ENCODE measurements around the gene FAM124A. TPM values are rescaled to one million over a fixed set of nuclear protein-coding genes. Genes with fewer than 3 reads are reported as not detected.
"Not testable (repeated sequence)": the region's sequence is repeated elsewhere in the genome, so short reads cannot be mapped to it uniquely, and the experiment has no call there.

Gene FAM124A
- total and polyA plus RNA-seq, 4 donors = 6.1 to 15.7 (median 10.4) TPM

GRCh38 chr13:51286135-51287002 lies 64.2 kb downstream of the FAM124A start:
- H3K27me3 ChIP-seq (ENCODE audit: control insufficient read depth, insufficient read depth, low read length) = no peaks in the 10 kb centered on the region
- 100% methylated on average over 1 of the region's 13 CpGs for WGBS (ENCODE audit: insufficient coverage)
- no peak overlapping the region for H3K4me3 ChIP-seq (ENCODE audit: low read depth, low read length)
- DNase-seq (ENCODE audit: low read depth in 4 of 6, low spot score in 6 of 6) = peak; percentile 50 to 91 (median 63)
- H3K36me3 ChIP-seq (ENCODE audit: control insufficient read depth, insufficient read depth, low read length) = no peaks in the 10 kb centered on the region
- H3K27ac ChIP-seq (ENCODE audit: low read depth, low read length) = no peak overlapping the region
- H3K9me3 ChIP-seq (ENCODE audit: control insufficient read depth, insufficient read depth, low read length) = no peaks in the 10 kb centered on the region
- H3K4me1 ChIP-seq (ENCODE audit: control insufficient read depth, insufficient read depth, low read length) = peaks cover 8% of the 10 kb centered on the region

DNA sequence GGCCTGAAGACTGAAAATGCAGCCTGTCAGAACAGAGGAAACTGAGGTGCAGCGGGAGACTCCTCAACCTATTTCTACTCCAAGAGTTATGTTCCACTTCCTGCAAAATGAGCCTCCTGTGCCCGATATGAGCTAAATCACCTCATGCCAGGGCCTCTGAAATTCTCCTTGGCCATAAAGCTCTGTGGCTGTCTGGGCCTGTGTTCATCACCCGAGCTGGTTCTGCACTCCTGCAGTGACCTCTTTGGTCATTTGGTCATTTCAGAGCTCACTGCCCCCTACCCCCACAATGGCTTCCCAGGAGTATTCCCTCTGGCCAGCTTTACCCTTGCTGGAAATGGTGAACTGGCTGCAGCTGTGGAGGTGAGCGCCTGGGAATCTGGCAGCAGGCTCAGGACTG lies 65.6 kb downstream of the FAM124A start:
- H3K4me3 ChIP-seq (ENCODE audit: low read depth, low read length) = no peak overlapping the region
- no peak for DNase-seq (ENCODE audit: low read depth in 4 of 6, low spot score in 6 of 6)
- no peak overlapping the region for H3K27ac ChIP-seq (ENCODE audit: low read depth, low read length)
- no peaks in the 10 kb centered on the region for H3K36me3 ChIP-seq (ENCODE audit: control insufficient read depth, insufficient read depth, low read length)
- peaks cover 8% of the 10 kb centered on the region for H3K4me1 ChIP-seq (ENCODE audit: control insufficient read depth, insufficient read depth, low read length)
- H3K9me3 ChIP-seq (ENCODE audit: control insufficient read depth, insufficient read depth, low read length) = no peaks in the 10 kb centered on the region
- WGBS (ENCODE audit: insufficient coverage) = 86% methylated on average over 4 of the region's 4 CpGs
- no peaks in the 10 kb centered on the region for H3K27me3 ChIP-seq (ENCODE audit: control insufficient read depth, insufficient read depth, low read length)

GRCh38 chr13:51288254-51288653 lies 66.1 kb downstream of the FAM124A start:
- 90% methylated on average over 1 of the region's 1 CpG for WGBS (ENCODE audit: insufficient coverage)
- not testable (repeated sequence) for H3K9me3 ChIP-seq (ENCODE audit: control insufficient read depth, insufficient read depth, low read length); H3K4me3 ChIP-seq (ENCODE audit: low read depth, low read length); DNase-seq (ENCODE audit: low read depth in 4 of 6, low spot score in 6 of 6); H3K36me3 ChIP-seq (ENCODE audit: control insufficient read depth, insufficient read depth, low read length); H3K27ac ChIP-seq (ENCODE audit: low read depth, low read length); H3K27me3 ChIP-seq (ENCODE audit: control insufficient read depth, insufficient read depth, low read length)
- peaks cover 11% of the 10 kb centered on the region for H3K4me1 ChIP-seq (ENCODE audit: control insufficient read depth, insufficient read depth, low read length)

GRCh38 chr13:51291341-51291740 lies 69.1 kb downstream of the FAM124A start:
- Histone ChIP-seq H3K36me3 (ENCODE audit: control insufficient read depth, insufficient read depth, low read length) (no peaks in the 10 kb centered on the region), H3K4me1 (ENCODE audit: control insufficient read depth, insufficient read depth, low read length) (peaks cover 7% of the 10 kb centered on the region), H3K27ac (ENCODE audit: low read depth, low read length) (no peak overlapping the region), H3K27me3 (ENCODE audit: control insufficient read depth, insufficient read depth, low read length) (no peaks in the 10 kb centered on the region), H3K9me3 (ENCODE audit: control insufficient read depth, insufficient read depth, low read length) (no peaks in the 10 kb centered on the region), H3K4me3 (ENCODE audit: low read depth, low read length) (no peak overlapping the region)
- WGBS (ENCODE audit: insufficient coverage) = 84% methylated on average over 4 of the region's 5 CpGs
- no peak for DNase-seq (ENCODE audit: low read depth in 4 of 6, low spot score in 6 of 6)

- no CpG with 5 or more reads among the region's 6 CpGs for WGBS (ENCODE audit: insufficient coverage)
- DNase-seq (ENCODE audit: low read depth in 4 of 6, low spot score in 6 of 6) = peak in 1 of 6 donors; percentile 40
- Histone ChIP-seq H3K4me1 (ENCODE audit: control insufficient read depth, insufficient read depth, low read length) (peaks cover 6% of the 10 kb centered on the region), H3K27ac (ENCODE audit: low read depth, low read length) (no peak overlapping the region), H3K4me3 (ENCODE audit: low read depth, low read length) (no peak overlapping the region), H3K27me3 (ENCODE audit: control insufficient read depth, insufficient read depth, low read length) (no peaks in the 10 kb centered on the region), H3K36me3 (ENCODE audit: control insufficient read depth, insufficient read depth, low read length) (no peaks in the 10 kb centered on the region), H3K9me3 (ENCODE audit: control insufficient read depth, insufficient read depth, low read length) (no peaks in the 10 kb centered on the region)
Observed at GRCh38 chr13:51292000-51292565, 69.9 kb downstream of the FAM124A start.

DNA sequence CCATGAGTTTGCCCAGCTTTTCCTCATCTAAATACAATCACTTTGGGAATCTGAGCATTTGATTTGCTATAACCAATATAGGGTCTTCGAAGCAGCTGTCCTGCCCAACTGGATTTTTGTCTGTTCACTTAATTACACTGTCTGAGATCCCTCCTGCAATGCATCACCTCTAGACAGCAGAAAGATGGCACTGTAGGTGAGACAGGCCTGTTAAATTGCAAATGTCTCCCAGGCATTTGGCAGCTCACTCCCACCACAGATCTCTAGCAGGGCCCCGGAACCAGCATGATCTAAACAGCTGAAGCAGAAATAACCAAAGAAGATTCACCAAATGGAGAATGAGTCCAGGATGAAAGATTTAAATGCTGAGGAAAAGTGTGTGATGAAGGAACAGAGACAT lies 75.4 kb downstream of the FAM124A start:
- Histone ChIP-seq H3K27me3 (ENCODE audit: control insufficient read depth, insufficient read depth, low read length) (no peaks in the 10 kb centered on the region), H3K4me1 (ENCODE audit: control insufficient read depth, insufficient read depth, low read length) (peaks cover 8% of the 10 kb centered on the region), H3K9me3 (ENCODE audit: control insufficient read depth, insufficient read depth, low read length) (no peaks in the 10 kb centered on the region), H3K27ac (ENCODE audit: low read depth, low read length) (no peak overlapping the region), H3K36me3 (ENCODE audit: control insufficient read depth, insufficient read depth, low read length) (no peaks in the 10 kb centered on the region), H3K4me3 (ENCODE audit: low read depth, low read length) (no peak overlapping the region)
- no peak for DNase-seq (ENCODE audit: low read depth in 4 of 6, low spot score in 6 of 6)
- 75% methylated on average over 1 of the region's 2 CpGs for WGBS (ENCODE audit: insufficient coverage)

- 90% methylated on average over 1 of the region's 1 CpG for WGBS (ENCODE audit: insufficient coverage)
- DNase-seq (ENCODE audit: low read depth in 4 of 6, low spot score in 6 of 6) = peak in 2 of 6 donors; percentile 38 to 86
- peaks cover 6% of the 10 kb centered on the region for H3K4me1 ChIP-seq (ENCODE audit: control insufficient read depth, insufficient read depth, low read length)
- H3K9me3 ChIP-seq (ENCODE audit: control insufficient read depth, insufficient read depth, low read length) = no peaks in the 10 kb centered on the region
- H3K27me3 ChIP-seq (ENCODE audit: control insufficient read depth, insufficient read depth, low read length) = no peaks in the 10 kb centered on the region
- no peaks in the 10 kb centered on the region for H3K36me3 ChIP-seq (ENCODE audit: control insufficient read depth, insufficient read depth, low read length)
- no peak overlapping the region for H3K4me3 ChIP-seq (ENCODE audit: low read depth, low read length)
- H3K27ac ChIP-seq (ENCODE audit: low read depth, low read length) = no peak overlapping the region
Observed at GRCh38 chr13:51298812-51299211, 76.6 kb downstream of the FAM124A start.

DNA sequence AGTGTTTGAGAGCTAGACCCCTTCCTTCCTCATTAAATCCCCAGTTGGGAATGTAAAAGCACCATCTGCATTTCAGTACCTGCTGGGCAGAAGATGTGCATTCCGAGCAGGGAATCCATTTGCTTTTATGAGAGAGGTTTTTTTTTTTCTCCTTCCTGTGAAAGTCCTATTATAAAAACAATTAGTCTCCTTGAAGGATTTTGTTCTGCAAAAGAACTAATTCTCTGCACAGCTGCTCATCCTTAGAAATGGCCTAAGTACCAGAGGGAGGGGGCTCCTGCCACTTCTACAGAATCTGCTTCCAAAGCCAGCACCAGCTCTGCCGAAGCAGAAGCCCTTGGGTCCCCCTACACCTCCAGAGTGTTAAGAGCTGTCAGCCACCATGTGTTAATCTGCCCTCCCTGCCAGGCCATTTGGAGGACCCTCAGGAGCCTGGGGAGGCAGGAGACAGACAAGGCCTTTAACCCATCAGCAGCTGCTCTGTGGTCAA lies 80.9 kb downstream of the FAM124A start:
- DNase-seq (ENCODE audit: low read depth in 4 of 6, low spot score in 6 of 6) = peak in 3 of 6 donors; percentile 31 to 94 (median 46)
- Histone ChIP-seq H3K36me3 (ENCODE audit: control insufficient read depth, insufficient read depth, low read length) (no peaks in the 10 kb centered on the region), H3K27ac (ENCODE audit: low read depth, low read length) (no peak overlapping the region)

GRCh38 chr13:51303882-51304281 lies 81.7 kb downstream of the FAM124A start:
- no peaks in the 10 kb centered on the region for H3K36me3 ChIP-seq (ENCODE audit: control insufficient read depth, insufficient read depth, low read length)
- no peaks in the 10 kb centered on the region for H3K9me3 ChIP-seq (ENCODE audit: control insufficient read depth, insufficient read depth, low read length)
- no peak overlapping the region for H3K27ac ChIP-seq (ENCODE audit: low read depth, low read length)
- no peak for DNase-seq (ENCODE audit: low read depth in 4 of 6, low spot score in 6 of 6)
- H3K4me3 ChIP-seq (ENCODE audit: low read depth, low read length) = no peak overlapping the region
- peaks cover 6% of the 10 kb centered on the region for H3K4me1 ChIP-seq (ENCODE audit: control insufficient read depth, insufficient read depth, low read length)
- H3K27me3 ChIP-seq (ENCODE audit: control insufficient read depth, insufficient read depth, low read length) = no peaks in the 10 kb centered on the region

More for the DNA sequence above, 80.9 kb downstream of the FAM124A start:
- no peaks in the 10 kb centered on the region for H3K27me3 ChIP-seq (ENCODE audit: control insufficient read depth, insufficient read depth, low read length)
- 33% methylated on average over 1 of the region's 2 CpGs for WGBS (ENCODE audit: insufficient coverage)
- H3K4me3 ChIP-seq (ENCODE audit: low read depth, low read length) = no peak overlapping the region
- no peaks in the 10 kb centered on the region for H3K9me3 ChIP-seq (ENCODE audit: control insufficient read depth, insufficient read depth, low read length)
- peaks cover 6% of the 10 kb centered on the region for H3K4me1 ChIP-seq (ENCODE audit: control insufficient read depth, insufficient read depth, low read length)
